ENCODE data around the gene EIF4A2. TPM values are rescaled to one million over a fixed set of nuclear protein-coding genes. Genes with fewer than 3 reads are reported as not detected.

EIF4A2 gene
- total and polyA plus RNA-seq, 10 of the 15 experiments (the other 5 are each of a cell fraction or from before 2014, with no cell fraction given) = 154 to 680 (median 259) TPM

GRCh38 chr3:186783058-186783730 lies at the start of gene EIF4A2 (continued):
- TF ChIP-seq HSF1 (IDR thresholded peaks at IDR 0.05; ENCODE audit: low read depth, low read length) (peak; percentile 9; the same call in 1 of the 2 replicates), LARP7 (IDR thresholded peaks at IDR 0.05) (no peak; the same call in 1 of the 2 replicates), SMAD5 (IDR thresholded peaks at IDR 0.05; ENCODE audit: low read depth) (peak; percentile 99), KAT2A (conservative IDR thresholded peaks at IDR 0.05; ENCODE audit: control insufficient read depth, low read depth, low read length) (no peak), KLF5 (IDR thresholded peaks at IDR 0.05; ENCODE audit: partially characterized antibody) (peak; percentile 61), NFIC (IDR thresholded peaks at IDR 0.05; ENCODE audit: low read depth, low read length) (peak; percentile 68; the same call in 1 of the 2 replicates), TCF7 (IDR thresholded peaks at IDR 0.05; ENCODE audit: borderline replicate concordance) (peak; percentile 42; the same call in 1 of the 2 replicates), RAD51 (IDR thresholded peaks at IDR 0.05) (peak; percentile 68), RELB (IDR thresholded peaks at IDR 0.05; ENCODE audit: low read depth) (peak; percentile 85), GABPA (IDR thresholded peaks at IDR 0.05; ENCODE audit: low read depth) (peak; percentile 8), ZBED1 (IDR thresholded peaks at IDR 0.05; ENCODE audit: borderline replicate concordance) (peak; percentile 96), SIX5 (IDR thresholded peaks at IDR 0.05; ENCODE audit: low read depth, low read length, severe bottlenecking) (no peak), POLR2A (IDR thresholded peaks at IDR 0.05; ENCODE audit: low read depth, low read length) (peak; percentile 92), CREM (IDR thresholded peaks at IDR 0.05; ENCODE audit: low read depth) (peak; percentile 67), ASH2L (IDR thresholded peaks at IDR 0.05; ENCODE audit: borderline replicate concordance, low read depth) (peak; percentile 89; the same call in 1 of the 2 replicates), SMC3 (IDR thresholded peaks at IDR 0.05; ENCODE audit: borderline replicate concordance, low read length) (0 out of 2 replicates have a peak, but pooled peaks have one; percentile 1), TCF3 (IDR thresholded peaks at IDR 0.05; ENCODE audit: borderline replicate concordance, insufficient read depth, low read depth, low read length) (peak; percentile 92; the same call in 1 of the 2 replicates), EED (IDR thresholded peaks at IDR 0.05; ENCODE audit: low read depth) (no peak; the same call in none of the 2 replicates), HDGF (IDR thresholded peaks at IDR 0.05) (no peak), CHD1 (IDR thresholded peaks at IDR 0.05; ENCODE audit: low read depth, low read length) (peak; percentile 89), RELA (IDR thresholded peaks at IDR 0.05; ENCODE audit: borderline replicate concordance, partially characterized antibody) (peak; percentile 31), WRNIP1 (IDR thresholded peaks at IDR 0.05; ENCODE audit: borderline replicate concordance, low read depth, low read length) (no peak), PKNOX1 (IDR thresholded peaks at IDR 0.05) (peak; percentile 1; the same call in 1 of the 2 replicates), BHLHE40 (IDR thresholded peaks at IDR 0.05; ENCODE audit: borderline replicate concordance in 1 of 2, low read depth in 2 of 2, low read length in 1 of 2) (peak; percentile 42 to 60; a peak in 3 of 4 replicates), IRF5 (IDR thresholded peaks at IDR 0.05; ENCODE audit: borderline replicate concordance) (no peak), CBFB (IDR thresholded peaks at IDR 0.05; ENCODE audit: low read depth) (peak; percentile 100)

All from GM12878 (cell line).